WI38 (cell line): ENCODE results near the gene TAS2R20.

ENCODE experiments used
- H3K4me3 ChIP-seq: 2 replicates; pipeline ENCODE4 v1.5.1; 2011; ENCODE audit warnings: low read depth, mild to moderate bottlenecking, control low read depth, low read length
- TF ChIP-seq, protein P1 (sequence below): IDR thresholded peaks from 2 replicates; pipeline ENCODE4 v1.5.1; 2012; ENCODE audit warnings: low read depth, mild to moderate bottlenecking, control low read depth, low read length

Gene TAS2R20

DNA sequence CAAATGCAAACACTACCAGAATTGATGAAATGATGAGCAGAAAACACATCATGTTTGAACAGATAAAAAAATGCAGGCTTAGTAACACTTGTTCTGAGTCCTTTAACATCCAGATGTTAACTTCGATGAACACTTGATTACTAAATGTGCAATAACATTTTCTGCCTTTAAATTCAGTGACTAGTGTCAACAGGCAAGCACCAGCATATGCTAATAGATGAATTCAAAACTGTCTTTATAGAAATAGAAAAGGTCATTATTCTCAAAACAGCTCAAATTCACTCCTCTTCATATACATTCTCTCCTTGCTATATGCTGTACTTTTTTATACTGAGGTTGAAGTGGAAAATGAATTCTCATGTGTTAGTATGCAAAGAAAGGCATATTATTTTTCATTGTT lies 24.4 kb upstream of the TAS2R20 start, which contains the start of gene TAS2R19:
Gene TAS2R19, minus strand, starts transcription at position 101 of the 400 bp plus-strand sequence. Its CDS starts 49 bp downstream, at position 52.
- TF ChIP-seq, protein P1, sequence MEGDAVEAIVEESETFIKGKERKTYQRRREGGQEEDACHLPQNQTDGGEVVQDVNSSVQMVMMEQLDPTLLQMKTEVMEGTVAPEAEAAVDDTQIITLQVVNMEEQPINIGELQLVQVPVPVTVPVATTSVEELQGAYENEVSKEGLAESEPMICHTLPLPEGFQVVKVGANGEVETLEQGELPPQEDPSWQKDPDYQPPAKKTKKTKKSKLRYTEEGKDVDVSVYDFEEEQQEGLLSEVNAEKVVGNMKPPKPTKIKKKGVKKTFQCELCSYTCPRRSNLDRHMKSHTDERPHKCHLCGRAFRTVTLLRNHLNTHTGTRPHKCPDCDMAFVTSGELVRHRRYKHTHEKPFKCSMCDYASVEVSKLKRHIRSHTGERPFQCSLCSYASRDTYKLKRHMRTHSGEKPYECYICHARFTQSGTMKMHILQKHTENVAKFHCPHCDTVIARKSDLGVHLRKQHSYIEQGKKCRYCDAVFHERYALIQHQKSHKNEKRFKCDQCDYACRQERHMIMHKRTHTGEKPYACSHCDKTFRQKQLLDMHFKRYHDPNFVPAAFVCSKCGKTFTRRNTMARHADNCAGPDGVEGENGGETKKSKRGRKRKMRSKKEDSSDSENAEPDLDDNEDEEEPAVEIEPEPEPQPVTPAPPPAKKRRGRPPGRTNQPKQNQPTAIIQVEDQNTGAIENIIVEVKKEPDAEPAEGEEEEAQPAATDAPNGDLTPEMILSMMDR, result no peak
- H3K4me3 ChIP-seq, result no peak within 1 kb of the TSS

DNA sequence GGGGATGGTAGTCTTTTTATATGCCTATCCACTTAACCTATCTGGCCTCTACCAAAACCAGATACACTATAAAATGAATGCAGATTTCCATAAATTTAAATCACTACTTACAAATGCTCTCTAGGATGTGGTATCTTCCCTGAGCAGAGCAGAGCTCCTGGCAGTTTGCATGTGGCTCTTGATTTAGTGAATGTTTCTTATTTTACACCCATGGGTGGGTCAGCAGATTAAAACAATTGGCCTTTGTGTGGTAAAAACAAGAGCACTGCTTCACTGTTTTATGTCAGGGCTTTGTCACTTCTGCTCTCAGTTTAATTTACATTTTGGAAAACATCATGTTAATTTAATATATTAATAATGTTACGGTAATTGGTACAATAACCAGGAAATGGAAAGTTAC lies 18.8 kb upstream of the TAS2R20 start:
- TF ChIP-seq, protein P1, result no peak

DNA sequence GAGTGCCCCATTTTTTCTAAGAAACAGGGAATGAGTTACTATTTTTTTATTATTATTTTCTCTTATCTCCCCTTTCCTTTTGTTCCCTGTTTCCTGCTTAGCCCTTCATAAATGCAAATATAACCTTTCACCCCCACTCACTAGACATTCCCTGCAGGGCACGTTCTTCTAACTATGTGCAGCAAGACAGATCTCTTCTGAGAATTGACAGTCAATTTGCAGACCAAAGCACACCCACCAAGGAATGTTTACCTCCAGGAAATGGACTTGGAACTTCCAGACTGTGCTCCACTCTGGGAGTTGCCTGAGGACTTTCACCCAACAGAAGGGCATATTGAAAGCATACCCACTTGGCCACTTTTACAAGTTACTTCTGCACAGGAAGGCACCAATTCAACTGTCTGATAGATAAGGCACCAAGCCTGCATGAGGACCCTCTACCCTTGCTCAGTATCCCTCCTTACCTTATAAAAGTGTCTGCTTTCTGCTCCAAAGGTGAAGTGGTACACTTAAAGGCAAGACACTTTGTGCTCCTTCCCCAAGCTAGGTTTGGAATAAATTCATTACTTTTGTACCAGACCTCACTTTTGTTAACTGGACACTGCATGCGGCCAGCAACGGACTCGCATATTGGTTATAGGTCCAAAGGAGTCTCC lies 17.8 kb upstream of the TAS2R20 start:
- no peak overlapping the region for H3K4me3 ChIP-seq
- TF ChIP-seq, protein P1, result no peak

More for the DNA sequence above, 18.8 kb upstream of the TAS2R20 start:
- no peak overlapping the region for H3K4me3 ChIP-seq

DNA sequence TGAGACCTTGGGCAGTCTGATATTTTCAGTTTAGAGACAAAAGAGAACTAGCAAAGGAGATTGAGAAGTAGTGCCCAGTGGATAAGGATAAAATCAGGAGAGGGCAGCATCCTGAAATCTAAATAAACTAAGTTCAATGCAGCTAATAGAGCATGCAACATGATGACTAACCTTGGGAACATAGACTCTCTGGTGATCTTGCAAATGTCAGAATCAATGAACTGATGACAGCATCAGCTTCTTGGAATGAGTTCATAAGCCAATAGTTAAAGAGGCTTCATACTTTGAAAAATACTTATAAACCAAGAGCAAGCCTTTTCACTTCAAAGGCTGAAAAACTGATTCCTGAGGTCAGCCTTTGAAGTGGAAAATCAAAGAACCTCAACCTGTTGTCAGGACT lies 16.1 kb upstream of the TAS2R20 start:
- TF ChIP-seq, protein P1, result no peak

DNA sequence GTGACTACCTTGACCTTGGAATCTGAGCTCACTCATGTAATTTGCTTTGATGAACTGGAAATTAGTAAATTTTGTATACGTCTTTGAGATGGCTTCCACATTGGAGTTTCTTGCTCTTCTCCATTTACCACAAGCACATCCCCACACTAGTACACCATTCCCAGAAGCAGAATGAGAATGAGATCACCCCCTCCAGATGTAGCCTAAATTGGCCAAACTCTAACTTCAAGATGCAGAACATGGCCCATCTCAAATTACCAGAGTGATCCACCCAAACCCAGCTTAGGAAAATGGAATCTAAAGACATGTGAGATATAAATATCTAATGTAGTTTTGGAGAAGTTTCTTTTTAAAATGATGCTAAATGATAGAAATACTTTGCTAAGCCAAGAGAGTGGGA lies 9.5 kb upstream of the TAS2R20 start:
- no peak overlapping the region for H3K4me3 ChIP-seq
- TF ChIP-seq, protein P1, result no peak

More for the DNA sequence above, 16.1 kb upstream of the TAS2R20 start:
- no peak overlapping the region for H3K4me3 ChIP-seq

DNA sequence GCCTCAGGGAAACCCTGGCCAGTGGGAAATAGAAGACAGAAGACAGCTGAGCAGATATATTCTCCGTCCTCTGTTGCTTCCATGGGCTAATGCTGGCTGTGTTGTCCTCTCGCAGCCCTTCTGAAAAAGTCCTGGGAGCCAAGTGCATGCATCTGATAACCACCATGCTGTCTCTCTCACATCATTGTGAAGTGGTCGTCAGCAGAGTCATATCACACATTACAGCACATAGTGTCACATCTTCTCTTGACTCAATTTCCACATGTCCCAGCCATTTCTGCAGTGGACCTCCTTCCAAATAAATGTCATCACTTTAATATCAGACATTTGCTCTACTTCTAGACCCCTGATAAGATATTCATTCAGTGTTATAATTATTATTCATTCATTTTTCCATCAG lies 3.8 kb downstream of the TAS2R20 start:
- TF ChIP-seq, protein P1, result no peak

DNA sequence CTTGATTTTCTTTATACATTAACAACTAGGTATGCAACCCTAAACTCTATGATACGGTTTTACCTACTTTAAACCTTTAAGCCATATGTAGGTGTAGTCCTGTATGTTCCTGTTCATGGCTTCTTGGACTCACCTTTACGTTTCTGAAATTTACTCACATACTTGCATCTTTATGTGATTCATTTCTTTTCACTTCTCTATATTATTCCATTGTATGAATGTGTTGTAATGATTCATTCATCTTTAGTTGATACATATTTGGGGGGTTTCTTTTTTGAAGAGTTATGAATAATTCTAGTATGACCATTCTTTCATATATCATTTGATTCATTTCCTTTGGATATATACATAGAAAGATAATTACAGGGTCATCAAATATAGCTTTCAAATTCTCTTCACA lies 9.0 kb downstream of the TAS2R20 start:
- TF ChIP-seq, protein P1, result no peak
- no peak overlapping the region for H3K4me3 ChIP-seq

More for the DNA sequence above, 3.8 kb downstream of the TAS2R20 start:
- no peak overlapping the region for H3K4me3 ChIP-seq
